ENCODE data around the gene SVOP. TPM values are rescaled to one million over a fixed set of nuclear protein-coding genes. Genes with fewer than 3 reads are reported as not detected.

Gene SVOP
- total RNA-seq, 1 donor from 2014 or later: not detected

DNA sequence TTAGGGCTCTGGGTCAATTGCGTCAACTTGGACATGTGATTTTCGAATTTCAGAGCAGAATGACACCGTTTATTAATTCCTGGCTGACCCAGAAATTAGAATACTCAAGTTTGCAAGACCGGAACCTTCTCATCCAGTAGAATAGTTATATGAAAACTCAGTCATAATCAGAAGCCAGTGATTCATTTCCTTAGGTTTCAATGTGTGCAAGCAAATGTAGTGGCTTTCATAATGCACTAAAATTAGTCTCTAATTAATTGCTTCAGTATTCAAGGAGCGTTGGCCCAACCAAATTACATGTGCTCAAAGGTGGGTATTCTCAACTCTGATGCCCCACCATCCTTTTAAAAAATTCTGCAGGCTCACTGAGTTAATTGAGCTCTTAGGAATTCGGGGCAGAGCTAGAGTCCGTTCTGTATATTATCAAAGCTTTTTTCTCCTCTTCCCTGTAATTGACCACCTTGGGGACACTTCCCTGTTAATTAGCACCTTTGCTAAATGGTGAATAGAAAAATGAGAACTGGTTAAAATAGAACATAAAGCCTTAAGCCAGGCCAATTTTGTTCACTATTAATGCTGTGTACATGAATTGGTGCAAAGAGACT, 85.6 kb downstream of the SVOP start:
- no peaks in the 10 kb centered on the region for H3K9me3 Mint-ChIP-seq
- H3K27me3 Mint-ChIP-seq (ENCODE audit: low read depth): peaks cover 2% of the 10 kb centered on the region
- H3K36me3 Mint-ChIP-seq (ENCODE audit: low read depth): no peaks in the 10 kb centered on the region
- H3K27ac Mint-ChIP-seq: no peak overlapping the region
- DNase-seq (ENCODE audit: low spot score): no peak
- intact Hi-C loops (cut with micrococcal nuclease): no loop called here
- H3K4me3 Mint-ChIP-seq (ENCODE audit: low read depth): no peak overlapping the region
- no peaks in the 10 kb centered on the region for H3K4me1 Mint-ChIP-seq (ENCODE audit: low read depth)

GRCh38 chr12:108933949-108934348, 86.9 kb downstream of the SVOP start:
- H3K9me3 Mint-ChIP-seq: no peaks in the 10 kb centered on the region
- H3K27me3 Mint-ChIP-seq (ENCODE audit: low read depth): peaks cover 3% of the 10 kb centered on the region
- no peak overlapping the region for H3K27ac Mint-ChIP-seq
- no peaks in the 10 kb centered on the region for H3K4me1 Mint-ChIP-seq (ENCODE audit: low read depth)
- no peak overlapping the region for H3K4me3 Mint-ChIP-seq (ENCODE audit: low read depth)
- intact Hi-C loops (cut with micrococcal nuclease): no loop called here
- no peak for DNase-seq (ENCODE audit: low spot score)
- H3K36me3 Mint-ChIP-seq (ENCODE audit: low read depth): no peaks in the 10 kb centered on the region

- Mint-ChIP-seq H3K4me3 (ENCODE audit: low read depth) (no peak overlapping the region), H3K36me3 (ENCODE audit: low read depth) (no peaks in the 10 kb centered on the region), H3K4me1 (ENCODE audit: low read depth) (no peaks in the 10 kb centered on the region), H3K9me3 (no peaks in the 10 kb centered on the region), H3K27me3 (ENCODE audit: low read depth) (peaks cover 5% of the 10 kb centered on the region), H3K27ac (no peak overlapping the region)
- no peak for DNase-seq (ENCODE audit: low spot score)
- intact Hi-C loops (cut with micrococcal nuclease): no loop called here
Observed at GRCh38 chr12:108930756-108931155, 90.1 kb downstream of the SVOP start.

- no peaks in the 10 kb centered on the region for H3K4me1 Mint-ChIP-seq (ENCODE audit: low read depth)
- H3K27me3 Mint-ChIP-seq (ENCODE audit: low read depth): peaks cover 4% of the 10 kb centered on the region
- intact Hi-C loops (cut with micrococcal nuclease): no loop called here
- H3K27ac Mint-ChIP-seq: no peak overlapping the region
- no peaks in the 10 kb centered on the region for H3K9me3 Mint-ChIP-seq
- DNase-seq (ENCODE audit: low spot score): no peak
- H3K36me3 Mint-ChIP-seq (ENCODE audit: low read depth): no peaks in the 10 kb centered on the region
- H3K4me3 Mint-ChIP-seq (ENCODE audit: low read depth): no peak overlapping the region
Observed at GRCh38 chr12:108930155-108930554, 90.7 kb downstream of the SVOP start.

- DNase-seq (ENCODE audit: low spot score): no peak
- Mint-ChIP-seq H3K27me3 (ENCODE audit: low read depth) (peaks cover 4% of the 10 kb centered on the region), H3K4me1 (ENCODE audit: low read depth) (no peaks in the 10 kb centered on the region), H3K36me3 (ENCODE audit: low read depth) (no peaks in the 10 kb centered on the region), H3K9me3 (no peaks in the 10 kb centered on the region), H3K4me3 (ENCODE audit: low read depth) (no peak overlapping the region), H3K27ac (no peak overlapping the region)
- intact Hi-C loops (cut with micrococcal nuclease): no loop called here
Observed at GRCh38 chr12:108928695-108929094, 92.2 kb downstream of the SVOP start.

- Mint-ChIP-seq H3K27ac (no peak overlapping the region), H3K36me3 (ENCODE audit: low read depth) (no peaks in the 10 kb centered on the region), H3K4me1 (ENCODE audit: low read depth) (no peaks in the 10 kb centered on the region), H3K9me3 (no peaks in the 10 kb centered on the region), H3K4me3 (ENCODE audit: low read depth) (no peak overlapping the region), H3K27me3 (ENCODE audit: low read depth) (no peaks in the 10 kb centered on the region)
- intact Hi-C loops (cut with micrococcal nuclease): no loop called here
- no peak for DNase-seq (ENCODE audit: low spot score)
Observed at GRCh38 chr12:108922918-108923317, 98.0 kb downstream of the SVOP start.

DNA sequence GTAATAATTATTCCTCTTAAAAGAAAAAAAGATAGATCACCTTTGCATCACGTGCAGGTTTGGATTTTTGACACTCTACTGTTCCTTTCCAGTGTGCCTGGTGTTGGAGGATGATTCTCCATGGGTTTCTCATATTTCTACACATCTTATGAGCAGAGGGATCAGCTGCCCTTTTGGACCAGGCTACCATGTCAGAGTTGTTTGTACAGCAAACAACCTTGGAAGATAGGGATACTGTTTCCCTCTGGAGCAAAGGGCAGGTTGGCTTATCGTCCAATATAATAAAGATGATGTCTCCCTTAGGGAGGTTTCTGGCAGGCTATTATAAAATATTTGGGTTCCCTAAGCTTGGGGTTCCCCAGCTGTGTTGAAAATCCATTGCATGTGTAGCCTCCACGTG, 98.9 kb downstream of the SVOP start:
- Mint-ChIP-seq H3K4me3 (ENCODE audit: low read depth) (no peak overlapping the region), H3K36me3 (ENCODE audit: low read depth) (no peaks in the 10 kb centered on the region), H3K9me3 (no peaks in the 10 kb centered on the region), H3K27me3 (ENCODE audit: low read depth) (no peaks in the 10 kb centered on the region), H3K27ac (no peak overlapping the region), H3K4me1 (ENCODE audit: low read depth) (no peaks in the 10 kb centered on the region)
- intact Hi-C loops (cut with micrococcal nuclease): no loop called here
- no peak for DNase-seq (ENCODE audit: low spot score)

DNA sequence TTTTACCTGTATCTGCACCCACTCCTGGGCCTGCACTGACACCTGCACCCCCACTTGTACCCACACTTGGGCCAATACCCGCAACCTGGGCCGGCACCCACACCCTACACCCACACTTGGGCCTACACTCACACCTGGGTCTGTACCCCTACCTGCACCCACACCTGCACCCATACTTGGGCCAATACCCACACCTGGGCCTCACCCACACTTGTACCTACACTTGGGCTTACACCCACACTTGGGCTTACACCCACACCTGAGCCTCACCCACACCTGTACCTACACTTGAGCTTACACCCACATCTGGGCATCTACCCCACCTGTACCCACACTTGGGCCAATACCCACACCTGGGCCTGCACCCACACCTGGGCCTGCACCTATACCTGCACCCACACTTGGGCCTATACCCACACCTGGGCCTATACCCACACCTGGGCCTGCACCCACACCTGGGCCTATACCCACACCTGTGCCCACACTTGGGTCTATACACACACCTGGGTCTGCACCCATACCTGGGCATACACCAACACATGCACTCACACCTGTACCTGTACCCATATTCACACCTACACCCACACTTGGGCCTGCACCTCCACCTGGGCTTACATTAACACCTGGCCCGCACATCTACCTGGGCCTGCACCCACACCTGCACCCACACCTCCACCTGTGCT, 101.8 kb downstream of the SVOP start:
- no peak overlapping the region for H3K4me3 Mint-ChIP-seq (ENCODE audit: low read depth)
- H3K9me3 Mint-ChIP-seq: no peaks in the 10 kb centered on the region
- intact Hi-C loops (cut with micrococcal nuclease): no loop called here
- no peak for DNase-seq (ENCODE audit: low spot score)
- no peaks in the 10 kb centered on the region for H3K36me3 Mint-ChIP-seq (ENCODE audit: low read depth)
- no peaks in the 10 kb centered on the region for H3K27me3 Mint-ChIP-seq (ENCODE audit: low read depth)
- no peak overlapping the region for H3K27ac Mint-ChIP-seq
- H3K4me1 Mint-ChIP-seq (ENCODE audit: low read depth): no peaks in the 10 kb centered on the region

DNA sequence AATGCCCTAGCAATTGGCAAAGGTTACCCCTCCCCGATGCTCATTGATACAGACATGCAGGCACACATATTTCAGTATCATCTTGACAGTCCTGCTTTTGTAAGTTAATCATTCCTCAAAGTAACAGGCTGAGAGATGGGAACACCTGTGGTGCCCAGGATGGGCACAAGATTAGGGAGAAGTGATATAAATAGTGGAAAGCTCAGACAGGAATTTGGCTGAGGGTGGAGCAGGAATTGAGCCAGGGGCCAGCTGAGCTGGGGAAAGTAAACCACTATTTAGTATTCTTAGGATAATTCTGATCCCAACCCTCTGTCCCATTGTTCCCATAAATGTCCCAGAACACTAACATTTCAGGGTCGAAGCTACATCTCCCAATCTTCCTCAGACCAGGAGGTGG, 102.7 kb downstream of the SVOP start:
- Mint-ChIP-seq H3K4me1 (ENCODE audit: low read depth) (no peaks in the 10 kb centered on the region), H3K4me3 (ENCODE audit: low read depth) (no peak overlapping the region), H3K9me3 (no peaks in the 10 kb centered on the region), H3K36me3 (ENCODE audit: low read depth) (no peaks in the 10 kb centered on the region), H3K27me3 (ENCODE audit: low read depth) (no peaks in the 10 kb centered on the region), H3K27ac (no peak overlapping the region)
- no peak for DNase-seq (ENCODE audit: low spot score)
- intact Hi-C loops (cut with micrococcal nuclease): no loop called here

GRCh38 chr12:108916336-108916735, 104.5 kb downstream of the SVOP start:
- no peaks in the 10 kb centered on the region for H3K36me3 Mint-ChIP-seq (ENCODE audit: low read depth)
- H3K27ac Mint-ChIP-seq: no peak overlapping the region
- H3K9me3 Mint-ChIP-seq: no peaks in the 10 kb centered on the region
- no peak for DNase-seq (ENCODE audit: low spot score)
- intact Hi-C loops (cut with micrococcal nuclease): no loop called here
- no peaks in the 10 kb centered on the region for H3K27me3 Mint-ChIP-seq (ENCODE audit: low read depth)
- H3K4me3 Mint-ChIP-seq (ENCODE audit: low read depth): no peak overlapping the region
- H3K4me1 Mint-ChIP-seq (ENCODE audit: low read depth): no peaks in the 10 kb centered on the region

- no peak overlapping the region for H3K27ac Mint-ChIP-seq
- no peaks in the 10 kb centered on the region for H3K4me1 Mint-ChIP-seq (ENCODE audit: low read depth)
- H3K27me3 Mint-ChIP-seq (ENCODE audit: low read depth): no peaks in the 10 kb centered on the region
- intact Hi-C loops (cut with micrococcal nuclease): no loop called here
- DNase-seq (ENCODE audit: low spot score): no peak
- no peaks in the 10 kb centered on the region for H3K9me3 Mint-ChIP-seq
- H3K36me3 Mint-ChIP-seq (ENCODE audit: low read depth): no peaks in the 10 kb centered on the region
- no peak overlapping the region for H3K4me3 Mint-ChIP-seq (ENCODE audit: low read depth)
Observed at GRCh38 chr12:108915632-108916133, 105.2 kb downstream of the SVOP start.

- H3K27me3 Mint-ChIP-seq (ENCODE audit: low read depth): no peaks in the 10 kb centered on the region
- no peak for DNase-seq (ENCODE audit: low spot score)
- no peak overlapping the region for H3K27ac Mint-ChIP-seq
- intact Hi-C loops (cut with micrococcal nuclease): no loop called here
- H3K4me1 Mint-ChIP-seq (ENCODE audit: low read depth): no peaks in the 10 kb centered on the region
- H3K36me3 Mint-ChIP-seq (ENCODE audit: low read depth): no peaks in the 10 kb centered on the region
- H3K9me3 Mint-ChIP-seq: no peaks in the 10 kb centered on the region
- H3K4me3 Mint-ChIP-seq (ENCODE audit: low read depth): no peak overlapping the region
Observed at GRCh38 chr12:108914121-108914531, 106.7 kb downstream of the SVOP start.

- Mint-ChIP-seq H3K27me3 (ENCODE audit: low read depth) (peaks cover 5% of the 10 kb centered on the region), H3K36me3 (ENCODE audit: low read depth) (no peaks in the 10 kb centered on the region), H3K27ac (no peak overlapping the region), H3K4me3 (ENCODE audit: low read depth) (no peak overlapping the region), H3K9me3 (no peaks in the 10 kb centered on the region), H3K4me1 (ENCODE audit: low read depth) (no peaks in the 10 kb centered on the region)
- intact Hi-C loops (cut with micrococcal nuclease): no loop called here
- DNase-seq (ENCODE audit: low spot score): no peak
Observed at GRCh38 chr12:108912361-108912760, 108.5 kb downstream of the SVOP start.
